K562 (cell line): ENCODE results near the gene ERI2. TPM values are rescaled to one million over a fixed set of nuclear protein-coding genes. Genes with fewer than 3 reads are reported as not detected.

Experiments used
- DIDO1 ChIP-seq: fragments of 450-650 bp; IDR thresholded peaks from 2 replicates; pipeline ENCODE4 v1.6.1; 2016; ENCODE audit warnings: low read depth, missing biosample characterization, missing genetic modification characterization
- PML ChIP-seq: IDR thresholded peaks from 2 replicates; pipeline ENCODE4 v1.6.1; 2012; ENCODE audit warnings: low read length, inconsistent platforms
- polyA plus RNA-seq, 8 experiments: library from polyadenylated mRNA; depleted of rRNA in 4 of 8; stranded (reverse) in 5 of 8; unstranded in 3 of 8; fragments of >200 nt; fragmentation: Nextera tagmentation in 2 of 8; fragmentation: Illumina TruSeq in 1 of 8; extraction: Ambion mirVana in 2 of 8; extraction: Trizol in 1 of 8; gene quantifications; 2 replicates each; pipeline versions ENCODE4 v1.2.1 to v1.2.3, GENCODE V29; 2011 to 2014; ENCODE audit warnings: inconsistent platforms in 1 of 8, missing spikeins in 1 of 8
- total RNA-seq, 7 experiments: library from RNA; depleted of rRNA in 6 of 7; stranded (reverse); fragments of >200 nt in 6 of 7; fragmentation: Illumina TruSeq in 2 of 7; extraction: Trizol in 2 of 7; gene quantifications; 2 replicates each; pipeline versions ENCODE4 v1.2.1 to v1.2.3, GENCODE V29; 2011 to 2021; ENCODE audit warnings: low replicate concordance in 1 of 7
- TF ChIP-seq, protein P1 (sequence below), 2 experiments: fragments of 450-650 bp in 1 of 2; sonication (generic) in 1 of 2; formaldehyde crosslinking in 1 of 2; IDR thresholded peaks; 2 replicates each; pipeline versions ENCODE4 v1.7.1 to v1.9.0; 2016 to 2022; ENCODE audit warnings: inconsistent platforms in 1 of 2, mild to moderate bottlenecking in 1 of 2, missing genetic modification reagents in 1 of 2
- TF ChIP-seq, protein P2 (sequence below): fragments of 450-650 bp; IDR thresholded peaks from 2 replicates; pipeline ENCODE4 v1.6.1; 2016; ENCODE audit warnings: mild to moderate bottlenecking, moderate library complexity

ERI2 gene
- total and polyA plus RNA-seq, 9 of the 15 experiments (the other 6 are each of a cell fraction or from before 2014, with no cell fraction given): 23.3 to 57.0 (median 48.1) TPM

DNA sequence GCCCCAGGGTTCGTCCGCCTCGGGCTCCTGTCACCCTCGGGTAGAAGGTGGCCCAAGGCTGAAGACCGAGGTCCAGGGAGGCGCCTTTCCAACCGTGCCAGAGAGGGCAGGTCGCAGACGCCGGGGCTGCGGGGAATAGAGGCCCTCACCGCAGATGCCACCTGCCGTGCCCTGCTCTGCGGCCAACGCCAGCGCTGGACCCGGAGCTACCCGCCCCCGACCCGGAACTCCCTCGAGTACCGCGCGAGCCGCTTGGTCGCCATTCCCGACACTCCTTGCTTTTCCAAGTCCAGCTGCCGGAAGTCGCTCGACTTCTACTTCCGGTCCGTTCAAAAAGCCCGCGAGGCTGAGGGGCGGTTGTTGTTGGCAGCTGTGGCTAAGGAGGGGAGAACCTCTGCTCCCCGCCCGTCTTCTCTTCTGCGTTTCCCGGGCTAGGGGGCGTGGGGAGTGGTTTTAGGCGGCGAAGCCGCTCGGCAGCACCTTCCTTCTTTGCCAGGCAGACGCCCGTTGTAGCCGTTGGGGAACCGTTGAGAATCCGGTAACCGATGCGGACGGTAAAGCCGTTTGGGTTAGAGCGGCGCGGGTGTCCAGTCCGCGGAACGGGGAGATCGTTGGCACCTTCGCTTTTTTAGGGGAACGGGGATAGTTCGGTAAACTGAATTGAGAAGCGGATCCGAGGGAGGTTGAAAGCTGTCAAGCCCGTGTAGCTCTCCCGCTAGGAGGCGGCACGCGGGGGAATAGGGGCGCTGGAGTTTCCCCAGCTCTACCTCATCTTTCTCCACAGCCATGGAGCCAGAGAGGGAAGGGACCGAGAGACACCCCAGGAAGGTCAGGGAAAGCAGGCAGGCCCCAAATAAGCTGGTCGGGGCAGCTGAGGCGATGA is at the start of gene ERI2, which contains the start of gene REXO5 (continued):
- TF ChIP-seq DIDO1 (tag) (peak; percentile 58; the same call in 1 of the 2 replicates), PML (peak; percentile 81)
- TF ChIP-seq, protein P1, sequence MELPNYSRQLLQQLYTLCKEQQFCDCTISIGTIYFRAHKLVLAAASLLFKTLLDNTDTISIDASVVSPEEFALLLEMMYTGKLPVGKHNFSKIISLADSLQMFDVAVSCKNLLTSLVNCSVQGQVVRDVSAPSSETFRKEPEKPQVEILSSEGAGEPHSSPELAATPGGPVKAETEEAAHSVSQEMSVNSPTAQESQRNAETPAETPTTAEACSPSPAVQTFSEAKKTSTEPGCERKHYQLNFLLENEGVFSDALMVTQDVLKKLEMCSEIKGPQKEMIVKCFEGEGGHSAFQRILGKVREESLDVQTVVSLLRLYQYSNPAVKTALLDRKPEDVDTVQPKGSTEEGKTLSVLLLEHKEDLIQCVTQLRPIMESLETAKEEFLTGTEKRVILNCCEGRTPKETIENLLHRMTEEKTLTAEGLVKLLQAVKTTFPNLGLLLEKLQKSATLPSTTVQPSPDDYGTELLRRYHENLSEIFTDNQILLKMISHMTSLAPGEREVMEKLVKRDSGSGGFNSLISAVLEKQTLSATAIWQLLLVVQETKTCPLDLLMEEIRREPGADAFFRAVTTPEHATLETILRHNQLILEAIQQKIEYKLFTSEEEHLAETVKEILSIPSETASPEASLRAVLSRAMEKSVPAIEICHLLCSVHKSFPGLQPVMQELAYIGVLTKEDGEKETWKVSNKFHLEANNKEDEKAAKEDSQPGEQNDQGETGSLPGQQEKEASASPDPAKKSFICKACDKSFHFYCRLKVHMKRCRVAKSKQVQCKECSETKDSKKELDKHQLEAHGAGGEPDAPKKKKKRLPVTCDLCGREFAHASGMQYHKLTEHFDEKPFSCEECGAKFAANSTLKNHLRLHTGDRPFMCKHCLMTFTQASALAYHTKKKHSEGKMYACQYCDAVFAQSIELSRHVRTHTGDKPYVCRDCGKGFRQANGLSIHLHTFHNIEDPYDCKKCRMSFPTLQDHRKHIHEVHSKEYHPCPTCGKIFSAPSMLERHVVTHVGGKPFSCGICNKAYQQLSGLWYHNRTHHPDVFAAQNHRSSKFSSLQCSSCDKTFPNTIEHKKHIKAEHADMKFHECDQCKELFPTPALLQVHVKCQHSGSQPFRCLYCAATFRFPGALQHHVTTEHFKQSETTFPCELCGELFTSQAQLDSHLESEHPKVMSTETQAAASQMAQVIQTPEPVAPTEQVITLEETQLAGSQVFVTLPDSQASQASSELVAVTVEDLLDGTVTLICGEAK (IDR thresholded peaks at IDR 0.05): peak; percentile 98
- TF ChIP-seq, protein P1 (CRISPR knock-in tag; IDR thresholded peaks at IDR 0.05): no peak
- TF ChIP-seq, protein P2, sequence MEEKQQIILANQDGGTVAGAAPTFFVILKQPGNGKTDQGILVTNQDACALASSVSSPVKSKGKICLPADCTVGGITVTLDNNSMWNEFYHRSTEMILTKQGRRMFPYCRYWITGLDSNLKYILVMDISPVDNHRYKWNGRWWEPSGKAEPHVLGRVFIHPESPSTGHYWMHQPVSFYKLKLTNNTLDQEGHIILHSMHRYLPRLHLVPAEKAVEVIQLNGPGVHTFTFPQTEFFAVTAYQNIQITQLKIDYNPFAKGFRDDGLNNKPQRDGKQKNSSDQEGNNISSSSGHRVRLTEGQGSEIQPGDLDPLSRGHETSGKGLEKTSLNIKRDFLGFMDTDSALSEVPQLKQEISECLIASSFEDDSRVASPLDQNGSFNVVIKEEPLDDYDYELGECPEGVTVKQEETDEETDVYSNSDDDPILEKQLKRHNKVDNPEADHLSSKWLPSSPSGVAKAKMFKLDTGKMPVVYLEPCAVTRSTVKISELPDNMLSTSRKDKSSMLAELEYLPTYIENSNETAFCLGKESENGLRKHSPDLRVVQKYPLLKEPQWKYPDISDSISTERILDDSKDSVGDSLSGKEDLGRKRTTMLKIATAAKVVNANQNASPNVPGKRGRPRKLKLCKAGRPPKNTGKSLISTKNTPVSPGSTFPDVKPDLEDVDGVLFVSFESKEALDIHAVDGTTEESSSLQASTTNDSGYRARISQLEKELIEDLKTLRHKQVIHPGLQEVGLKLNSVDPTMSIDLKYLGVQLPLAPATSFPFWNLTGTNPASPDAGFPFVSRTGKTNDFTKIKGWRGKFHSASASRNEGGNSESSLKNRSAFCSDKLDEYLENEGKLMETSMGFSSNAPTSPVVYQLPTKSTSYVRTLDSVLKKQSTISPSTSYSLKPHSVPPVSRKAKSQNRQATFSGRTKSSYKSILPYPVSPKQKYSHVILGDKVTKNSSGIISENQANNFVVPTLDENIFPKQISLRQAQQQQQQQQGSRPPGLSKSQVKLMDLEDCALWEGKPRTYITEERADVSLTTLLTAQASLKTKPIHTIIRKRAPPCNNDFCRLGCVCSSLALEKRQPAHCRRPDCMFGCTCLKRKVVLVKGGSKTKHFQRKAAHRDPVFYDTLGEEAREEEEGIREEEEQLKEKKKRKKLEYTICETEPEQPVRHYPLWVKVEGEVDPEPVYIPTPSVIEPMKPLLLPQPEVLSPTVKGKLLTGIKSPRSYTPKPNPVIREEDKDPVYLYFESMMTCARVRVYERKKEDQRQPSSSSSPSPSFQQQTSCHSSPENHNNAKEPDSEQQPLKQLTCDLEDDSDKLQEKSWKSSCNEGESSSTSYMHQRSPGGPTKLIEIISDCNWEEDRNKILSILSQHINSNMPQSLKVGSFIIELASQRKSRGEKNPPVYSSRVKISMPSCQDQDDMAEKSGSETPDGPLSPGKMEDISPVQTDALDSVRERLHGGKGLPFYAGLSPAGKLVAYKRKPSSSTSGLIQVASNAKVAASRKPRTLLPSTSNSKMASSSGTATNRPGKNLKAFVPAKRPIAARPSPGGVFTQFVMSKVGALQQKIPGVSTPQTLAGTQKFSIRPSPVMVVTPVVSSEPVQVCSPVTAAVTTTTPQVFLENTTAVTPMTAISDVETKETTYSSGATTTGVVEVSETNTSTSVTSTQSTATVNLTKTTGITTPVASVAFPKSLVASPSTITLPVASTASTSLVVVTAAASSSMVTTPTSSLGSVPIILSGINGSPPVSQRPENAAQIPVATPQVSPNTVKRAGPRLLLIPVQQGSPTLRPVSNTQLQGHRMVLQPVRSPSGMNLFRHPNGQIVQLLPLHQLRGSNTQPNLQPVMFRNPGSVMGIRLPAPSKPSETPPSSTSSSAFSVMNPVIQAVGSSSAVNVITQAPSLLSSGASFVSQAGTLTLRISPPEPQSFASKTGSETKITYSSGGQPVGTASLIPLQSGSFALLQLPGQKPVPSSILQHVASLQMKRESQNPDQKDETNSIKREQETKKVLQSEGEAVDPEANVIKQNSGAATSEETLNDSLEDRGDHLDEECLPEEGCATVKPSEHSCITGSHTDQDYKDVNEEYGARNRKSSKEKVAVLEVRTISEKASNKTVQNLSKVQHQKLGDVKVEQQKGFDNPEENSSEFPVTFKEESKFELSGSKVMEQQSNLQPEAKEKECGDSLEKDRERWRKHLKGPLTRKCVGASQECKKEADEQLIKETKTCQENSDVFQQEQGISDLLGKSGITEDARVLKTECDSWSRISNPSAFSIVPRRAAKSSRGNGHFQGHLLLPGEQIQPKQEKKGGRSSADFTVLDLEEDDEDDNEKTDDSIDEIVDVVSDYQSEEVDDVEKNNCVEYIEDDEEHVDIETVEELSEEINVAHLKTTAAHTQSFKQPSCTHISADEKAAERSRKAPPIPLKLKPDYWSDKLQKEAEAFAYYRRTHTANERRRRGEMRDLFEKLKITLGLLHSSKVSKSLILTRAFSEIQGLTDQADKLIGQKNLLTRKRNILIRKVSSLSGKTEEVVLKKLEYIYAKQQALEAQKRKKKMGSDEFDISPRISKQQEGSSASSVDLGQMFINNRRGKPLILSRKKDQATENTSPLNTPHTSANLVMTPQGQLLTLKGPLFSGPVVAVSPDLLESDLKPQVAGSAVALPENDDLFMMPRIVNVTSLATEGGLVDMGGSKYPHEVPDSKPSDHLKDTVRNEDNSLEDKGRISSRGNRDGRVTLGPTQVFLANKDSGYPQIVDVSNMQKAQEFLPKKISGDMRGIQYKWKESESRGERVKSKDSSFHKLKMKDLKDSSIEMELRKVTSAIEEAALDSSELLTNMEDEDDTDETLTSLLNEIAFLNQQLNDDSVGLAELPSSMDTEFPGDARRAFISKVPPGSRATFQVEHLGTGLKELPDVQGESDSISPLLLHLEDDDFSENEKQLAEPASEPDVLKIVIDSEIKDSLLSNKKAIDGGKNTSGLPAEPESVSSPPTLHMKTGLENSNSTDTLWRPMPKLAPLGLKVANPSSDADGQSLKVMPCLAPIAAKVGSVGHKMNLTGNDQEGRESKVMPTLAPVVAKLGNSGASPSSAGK: peak; percentile 85
